GM21515 (cell line): ENCODE data around the gene ACTA1.
"Not testable (repeated sequence)": the region's sequence is repeated elsewhere in the genome, so short reads cannot be mapped to it uniquely, and the experiment has no call there.

Source experiments
- ATAC-seq: cut with Tn5 transposase; IDR thresholded peaks from one replicate; pipeline ENCODE4 v1.9.1; 2021; ENCODE audit not compliant: unreplicated experiment

ACTA1 gene

DNA sequence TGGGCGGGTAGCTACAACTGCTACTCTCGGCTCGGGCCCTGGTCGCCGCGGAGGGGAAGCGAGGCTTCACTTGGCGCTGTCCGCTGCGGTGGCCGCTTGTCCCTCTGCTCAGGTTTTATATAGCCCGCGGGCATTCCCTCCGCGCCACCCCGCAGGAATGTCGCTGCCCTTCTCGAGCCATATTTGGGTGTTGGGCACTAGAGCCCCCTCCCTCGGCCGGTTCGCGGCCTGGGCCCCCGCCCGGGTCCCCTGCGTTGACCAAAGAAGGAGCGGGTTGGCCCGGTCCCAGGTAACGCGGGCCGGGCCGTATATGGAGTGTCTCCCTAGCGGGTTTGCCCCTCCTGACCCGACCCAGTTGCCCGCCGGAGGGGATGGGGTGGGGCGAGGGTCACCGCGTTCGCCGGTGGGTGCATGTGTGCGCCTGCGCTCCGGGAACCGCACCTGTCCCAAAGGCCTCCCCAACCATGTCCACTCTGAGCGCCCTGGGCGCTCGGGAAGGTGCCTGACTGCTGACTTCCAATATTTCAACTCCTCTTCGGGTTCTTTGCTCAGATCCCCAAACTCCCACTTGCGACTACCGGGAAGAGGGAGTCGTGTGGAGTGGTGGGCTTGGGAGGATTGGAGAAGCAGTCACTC, at the start of gene ACTA1:
TSS of gene ACTA1 (minus strand) at position 90 of the 636 bp plus-strand sequence. CDS start 979 bp downstream, outside the sequence.
- no peak for ATAC-seq

DNA sequence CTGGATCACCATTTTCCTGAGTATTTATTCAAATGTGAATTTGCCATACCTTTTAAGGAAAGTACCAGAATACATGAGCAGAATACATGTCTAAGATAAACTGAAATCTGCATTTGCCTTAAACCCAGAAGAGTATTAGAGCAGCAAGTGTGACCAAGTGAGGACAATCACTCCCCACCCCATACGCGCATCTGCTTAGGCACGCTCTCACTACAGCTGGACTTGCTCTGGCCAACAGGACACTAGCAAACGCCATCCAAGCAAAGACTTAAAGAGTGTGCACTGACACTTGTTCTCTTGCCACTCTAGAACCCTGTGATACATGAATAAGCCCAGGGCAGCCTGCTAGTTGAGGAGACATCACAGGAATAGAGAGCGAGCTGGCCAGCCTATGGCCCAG, 48.6 kb upstream of the ACTA1 start:
- no peak for ATAC-seq

- ATAC-seq, result no peak
Measured at GRCh38 chr1:229480495-229480894, 46.6 kb upstream of the ACTA1 start.

GRCh38 chr1:229479660-229480399, 45.9 kb upstream of the ACTA1 start:
- ATAC-seq, result peak; percentile 69

DNA sequence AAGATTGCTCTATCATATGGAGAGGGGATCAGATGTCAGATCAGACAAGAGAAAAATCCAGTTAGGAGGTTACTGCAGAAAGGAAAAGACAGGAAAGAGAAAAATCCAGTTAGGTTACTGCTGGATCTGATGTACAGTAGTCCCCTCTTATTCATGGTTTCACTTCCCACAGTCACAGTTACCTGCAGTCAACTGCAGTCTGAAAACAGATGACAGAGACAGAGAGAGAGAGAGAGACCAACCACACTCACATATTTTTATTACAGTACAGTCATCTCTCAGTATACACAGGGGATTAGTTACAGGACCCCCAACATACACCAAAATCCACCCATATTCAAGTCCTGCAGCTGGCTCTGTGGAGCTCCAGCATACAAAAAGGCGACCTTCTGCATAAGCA, 45.0 kb upstream of the ACTA1 start:
- ATAC-seq, result peak; percentile 70

DNA sequence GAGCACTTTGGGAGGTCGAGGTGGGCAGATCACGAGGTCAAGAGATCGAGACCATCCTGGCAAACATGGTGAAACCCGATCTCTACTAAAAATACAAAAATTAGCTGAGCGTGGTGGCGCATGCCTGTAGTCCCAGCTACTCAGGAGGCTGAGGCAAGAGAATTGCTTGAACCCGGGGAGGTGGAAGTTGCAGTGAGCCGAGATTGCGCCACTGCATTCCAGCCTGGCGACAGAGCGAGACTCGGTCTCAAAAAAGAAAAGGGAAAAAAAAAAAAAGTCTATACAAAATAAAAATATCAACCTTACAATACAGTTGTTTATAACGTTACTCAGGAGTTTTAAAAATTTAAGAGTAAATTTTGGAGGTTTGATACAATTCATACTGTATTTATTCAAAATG, 42.0 kb upstream of the ACTA1 start:
- ATAC-seq, result not testable (repeated sequence)

- ATAC-seq, result no peak
Measured at GRCh38 chr1:229474509-229474908, 40.6 kb upstream of the ACTA1 start.

GRCh38 chr1:229471175-229471574, 37.3 kb upstream of the ACTA1 start:
- ATAC-seq, result no peak

GRCh38 chr1:229470406-229471043, 36.6 kb upstream of the ACTA1 start:
- no peak for ATAC-seq

DNA sequence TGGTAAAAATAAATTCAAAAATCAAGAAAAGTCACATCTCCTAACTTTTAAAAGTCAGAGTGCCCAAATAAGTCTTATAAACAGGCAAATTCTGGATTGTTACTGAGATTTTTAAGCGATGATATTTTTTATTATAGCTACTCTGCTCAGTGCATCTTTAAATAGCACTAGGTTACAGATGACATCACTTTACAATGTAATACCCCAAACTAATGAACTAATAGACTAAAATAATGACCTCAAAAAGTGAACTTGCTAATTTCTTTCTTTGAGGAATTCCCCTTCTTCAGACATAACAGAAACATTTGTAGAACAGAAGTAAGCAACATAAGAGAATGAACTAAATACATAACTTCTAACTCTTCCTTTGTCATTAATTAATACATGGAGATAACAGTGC, 33.0 kb upstream of the ACTA1 start:
- no peak for ATAC-seq

DNA sequence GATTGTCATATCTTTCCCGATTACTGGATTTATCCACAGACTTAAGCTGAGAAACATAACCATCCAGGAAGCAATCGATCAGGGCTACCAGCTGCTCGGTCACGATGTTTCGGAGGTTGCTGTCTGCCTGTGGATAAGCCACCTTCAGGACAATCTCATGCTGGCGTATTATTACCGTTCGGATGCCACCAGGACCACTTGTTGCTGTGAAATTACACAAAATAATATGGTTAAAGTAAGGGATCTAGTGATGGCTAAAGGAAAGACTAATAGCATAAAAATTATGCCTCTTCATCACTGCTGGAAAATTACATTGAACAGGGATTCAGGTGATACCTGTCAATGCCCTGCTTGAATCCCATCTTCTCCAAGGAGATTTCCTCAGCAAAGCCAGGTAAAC, 30.8 kb upstream of the ACTA1 start:
- no peak for ATAC-seq

GRCh38 chr1:229461032-229461668, 27.3 kb upstream of the ACTA1 start:
- no peak for ATAC-seq

GRCh38 chr1:229459815-229460214, 25.9 kb upstream of the ACTA1 start:
- ATAC-seq, result no peak

DNA sequence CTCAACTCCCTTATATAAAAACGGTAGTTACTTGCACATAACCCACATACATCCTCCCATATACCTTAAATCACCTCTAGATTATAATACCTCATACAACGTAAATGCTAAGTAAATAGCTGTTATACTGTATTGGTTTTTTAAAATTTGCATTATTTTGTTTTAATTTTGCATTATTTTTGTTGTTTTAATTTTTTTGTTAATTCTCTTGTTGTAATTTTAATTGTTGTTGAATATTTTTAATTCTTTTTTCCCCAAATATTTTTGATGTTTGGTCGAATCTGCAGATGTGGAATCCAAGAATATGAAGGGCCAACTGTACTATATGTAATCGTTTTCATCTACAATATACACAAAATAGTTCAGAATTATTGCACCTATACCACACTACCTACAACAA, 23.5 kb upstream of the ACTA1 start:
- no peak for ATAC-seq

- no peak for ATAC-seq
Measured at GRCh38 chr1:229456016-229456415, 22.1 kb upstream of the ACTA1 start.

DNA sequence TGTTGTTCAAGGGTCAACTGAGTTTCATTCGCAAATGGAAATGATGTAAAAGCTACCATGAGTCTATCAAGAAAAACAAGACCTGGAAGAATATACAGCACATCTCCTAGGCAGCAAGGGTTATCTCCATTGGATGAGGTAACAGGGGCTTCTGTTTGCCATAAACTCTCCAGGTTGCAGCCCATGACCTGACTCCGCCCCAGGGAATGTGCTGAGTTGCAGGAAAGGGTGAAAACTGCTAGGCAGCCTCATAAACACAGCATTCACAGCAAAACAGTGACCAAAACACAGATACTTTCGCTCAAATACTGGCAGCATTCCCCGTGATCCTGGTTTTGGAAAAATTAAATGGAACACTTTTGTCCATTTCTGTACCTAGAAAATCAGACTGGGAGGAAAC, 20.2 kb upstream of the ACTA1 start:
- no peak for ATAC-seq

GRCh38 chr1:229452956-229453801, 19.3 kb upstream of the ACTA1 start:
- no peak for ATAC-seq

GRCh38 chr1:229448845-229449244, 15.0 kb upstream of the ACTA1 start:
- no peak for ATAC-seq

GRCh38 chr1:229448354-229448753, 14.5 kb upstream of the ACTA1 start:
- no peak for ATAC-seq

DNA sequence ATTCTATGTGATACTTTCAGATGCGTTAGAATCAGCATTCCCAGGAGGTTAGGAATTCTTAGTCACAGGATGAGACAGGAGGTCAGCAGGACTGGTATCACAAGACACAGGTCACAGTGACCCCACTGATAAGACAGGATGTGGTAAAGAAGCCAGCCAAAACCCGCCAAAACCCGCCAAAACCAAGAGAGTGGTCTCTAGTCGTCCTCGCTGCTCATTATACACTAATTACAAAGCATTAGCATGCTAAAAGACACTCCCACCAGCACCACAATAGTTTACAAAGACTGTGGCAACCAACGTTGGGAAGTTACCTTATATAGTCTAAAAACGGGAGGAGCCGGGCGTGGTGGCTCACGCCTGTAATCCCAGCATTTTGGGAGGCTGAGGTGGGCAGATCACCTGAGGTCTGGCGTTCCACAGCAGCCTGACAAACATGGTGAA, 13.9 kb upstream of the ACTA1 start:
- no peak for ATAC-seq

DNA sequence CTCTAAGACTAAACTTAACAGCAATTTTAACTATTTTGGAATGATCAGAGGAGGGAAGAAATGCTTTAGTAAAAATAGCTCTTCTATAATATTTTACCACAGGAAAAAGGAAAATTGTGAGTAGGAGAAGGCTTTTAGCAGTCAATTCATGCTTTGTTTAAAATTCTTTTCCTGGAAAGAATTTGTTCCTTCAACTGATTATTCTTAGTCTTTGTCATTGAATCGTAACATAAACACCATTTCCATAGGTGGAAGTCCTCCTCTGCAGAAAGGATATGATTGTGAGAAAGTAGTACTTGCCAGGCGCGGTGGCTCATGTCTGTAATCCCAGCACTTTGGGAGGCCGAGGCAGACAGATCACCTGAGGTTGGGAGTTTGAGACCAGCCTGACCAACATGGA, 11.9 kb upstream of the ACTA1 start:
- no peak for ATAC-seq
